ENCODE measurements around the gene VPS16.

GRCh38 chr20:2889797-2890196, 49.3 kb downstream of the VPS16 start:
- TF ChIP-seq KDM1A (CRISPR knock-in tag; IDR thresholded peaks at IDR 0.05) (no peak), TBP (CRISPR knock-in tag; IDR thresholded peaks at IDR 0.05) (no peak), EP300 (IDR thresholded peaks at IDR 0.05; ENCODE audit: low read depth in 2 of 2, low read length in 2 of 2) (no peak), EP300 (CRISPR knock-in tag; IDR thresholded peaks at IDR 0.05; ENCODE audit: borderline replicate concordance) (no peak), ZNF749 (CRISPR knock-in tag; IDR thresholded peaks at IDR 0.05; ENCODE audit: borderline replicate concordance) (no peak), CTCF (CRISPR knock-in tag; IDR thresholded peaks at IDR 0.05) (no peak), ZNF704 (CRISPR knock-in tag; IDR thresholded peaks at IDR 0.05; ENCODE audit: borderline replicate concordance) (no peak)

Data from HepG2 (cell line).